Esophagus squamous epithelium (tissue), 4 donors: ENCODE results near the gene CELF2.

Experiments
- CTCF ChIP-seq, 6 experiments: fragments of 450-650 bp in 4 of 6; fragments of 200-600 bp in 2 of 6; sonication (generic) in 2 of 6; IDR thresholded peaks; one replicate each; pipeline ENCODE4 v1.5.1; 2016 to 2019; ENCODE audit warnings: antibody characterized with exemption in 6 of 6, mild to moderate bottlenecking in 4 of 6, moderate library complexity in 4 of 6
- POLR2A ChIP-seq, 4 donors: fragments of 450-650 bp; IDR thresholded peaks; one replicate each; pipeline ENCODE4 v1.6.1; 2017; ENCODE audit warnings: antibody characterized with exemption in 4 of 4, mild to moderate bottlenecking in 4 of 4, moderate library complexity in 3 of 4

DNA sequence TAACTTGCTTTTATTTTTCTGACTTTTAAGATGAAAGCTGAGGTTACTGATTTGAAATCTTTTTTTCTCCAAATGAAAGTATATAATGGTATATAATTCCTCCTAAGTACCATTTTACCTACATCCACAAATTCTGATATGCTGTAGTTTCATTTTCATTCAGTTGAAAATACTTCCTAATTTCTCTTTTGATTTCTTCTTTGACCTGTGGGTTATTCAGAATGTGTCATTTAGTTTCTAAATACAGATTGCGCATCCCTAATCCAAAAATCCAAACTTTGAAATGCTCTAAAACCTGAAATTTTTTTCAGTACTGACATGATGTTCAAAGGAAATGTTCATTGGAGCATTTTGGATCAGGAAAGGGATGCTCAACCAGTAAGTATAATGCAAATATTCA lies 168.7 kb downstream of the CELF2 start:
- TF ChIP-seq POLR2A (IDR thresholded peaks at IDR 0.05) (no peak), CTCF (IDR thresholded peaks at IDR 0.05) (no peak)
